T-helper 2 cell treated with Interferon-gamma antibody and Interleukin-4, amounts not matched to agents 100 ng/mL and 5 ng/mL, for 36 hours (primary cell): ENCODE results near the gene C17orf114.

ENCODE experiments used
- intact Hi-C: fragments of 100-400 bp; cut with micrococcal nuclease; formaldehyde crosslinking; loops from one replicate; pipeline ENCODE4 v1.15.1; 2023

The C17orf114 gene

DNA sequence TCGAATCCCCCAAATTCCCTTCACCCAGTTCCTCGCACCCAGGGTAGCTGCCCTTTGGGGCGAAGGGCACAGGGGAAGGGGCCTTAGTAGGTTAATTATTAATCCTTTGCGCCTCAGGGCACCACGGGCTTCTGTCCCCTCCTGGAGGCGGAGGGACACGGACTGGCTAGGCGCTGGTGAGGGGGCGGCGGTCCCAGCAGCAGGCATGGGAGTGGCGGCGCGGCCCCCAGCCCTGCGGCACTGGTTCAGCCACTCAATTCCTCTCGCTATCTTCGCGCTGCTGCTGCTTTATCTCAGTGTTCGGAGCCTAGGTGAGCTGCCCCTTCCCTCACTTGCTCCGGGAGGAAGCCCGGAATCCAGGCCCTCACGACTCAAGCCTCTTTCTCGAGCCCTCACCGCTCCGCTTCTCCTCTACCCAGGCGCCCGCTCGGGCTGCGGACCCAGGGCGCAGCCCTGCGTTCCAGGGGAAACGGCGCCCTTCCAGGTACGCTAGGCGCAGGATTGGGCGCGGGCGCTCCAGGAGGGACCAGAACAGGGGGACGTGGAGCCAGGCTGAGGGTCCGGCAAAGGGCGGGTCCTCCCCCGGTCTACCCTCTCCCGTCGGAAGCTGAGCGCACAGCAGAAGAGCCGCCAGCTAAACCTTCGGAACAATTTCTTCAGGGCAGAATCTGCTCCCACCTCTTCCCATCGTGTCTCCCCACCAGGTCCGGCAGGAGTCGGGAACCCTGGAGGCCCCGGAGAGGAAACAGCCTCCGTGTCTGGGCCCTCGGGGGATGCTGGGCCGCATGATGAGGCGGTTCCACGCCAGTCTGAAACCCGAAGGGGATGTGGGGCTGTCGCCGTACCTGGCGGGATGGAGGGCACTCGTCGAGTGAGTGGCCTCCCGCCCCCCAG, 13.1 kb downstream of the C17orf114 start, which contains the start of gene GLTPD2:
Gene GLTPD2 (plus strand): TSS at position 158 of the 894 bp plus-strand sequence. CDS start 48 bp downstream, at position 206.
- intact Hi-C loops = loop anchor here (10.0 kb wide), 1 partner anchor 144 kb away; the partner anchor contains the start of gene ALOX15

DNA sequence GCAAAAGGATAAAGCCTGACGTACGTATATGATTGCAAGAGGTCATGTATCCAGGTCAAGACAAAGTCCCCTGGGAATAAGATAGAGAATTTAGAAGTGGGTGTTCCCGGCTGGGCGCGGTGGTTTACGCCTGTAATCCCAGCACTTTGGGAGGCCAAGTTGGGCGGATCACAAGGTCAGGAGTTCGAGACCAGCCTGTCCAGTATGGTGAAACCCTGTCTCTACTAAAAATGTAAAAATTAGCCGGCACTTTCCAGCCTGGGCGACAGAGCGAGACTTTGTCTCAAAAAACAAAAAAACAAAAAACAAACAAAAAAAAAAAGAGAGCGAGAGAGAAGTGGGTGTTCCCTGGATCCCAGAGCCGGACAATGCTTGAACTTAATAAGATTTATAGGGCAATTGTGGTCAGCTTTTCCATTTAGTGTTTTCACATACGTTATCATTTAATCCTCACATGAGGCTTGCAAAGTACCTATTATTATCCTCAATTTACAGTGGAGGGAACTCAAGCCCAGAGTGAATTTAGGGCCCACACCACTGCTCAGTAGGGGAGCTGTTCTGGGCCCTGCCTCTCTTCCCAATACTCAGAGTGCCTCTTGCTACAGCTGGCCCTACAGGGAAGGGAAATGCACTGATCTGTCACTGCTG, 13.8 kb downstream of the C17orf114 start:
- intact Hi-C loops = loop anchor here (10.0 kb wide), 1 partner anchor 143 kb away; the partner anchor contains the start of gene ALOX15

DNA sequence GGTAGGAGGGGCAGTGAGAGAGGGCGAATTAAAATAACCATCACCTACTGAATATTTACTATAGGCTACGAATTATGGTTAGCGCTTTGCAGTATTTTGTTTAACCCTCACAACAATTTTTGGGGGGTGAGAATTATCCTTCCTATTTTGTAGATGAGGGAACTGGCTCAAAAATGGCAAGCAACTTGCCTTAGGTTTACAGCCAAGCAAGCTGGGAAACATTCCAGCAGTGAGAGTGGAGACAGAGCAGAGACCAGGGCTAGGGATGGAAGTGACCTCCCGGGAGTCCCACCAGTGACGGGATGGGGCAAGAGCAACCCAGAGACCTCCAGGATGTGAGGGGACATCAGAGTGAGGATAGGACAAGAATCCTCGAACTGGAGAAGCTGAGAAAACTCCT, 15.6 kb downstream of the C17orf114 start:
- intact Hi-C loops = loop anchor here (2.0 to 10.0 kb wide), 2 partner anchors 102 to 142 kb away; partner anchors contain the start of gene ALOX15

DNA sequence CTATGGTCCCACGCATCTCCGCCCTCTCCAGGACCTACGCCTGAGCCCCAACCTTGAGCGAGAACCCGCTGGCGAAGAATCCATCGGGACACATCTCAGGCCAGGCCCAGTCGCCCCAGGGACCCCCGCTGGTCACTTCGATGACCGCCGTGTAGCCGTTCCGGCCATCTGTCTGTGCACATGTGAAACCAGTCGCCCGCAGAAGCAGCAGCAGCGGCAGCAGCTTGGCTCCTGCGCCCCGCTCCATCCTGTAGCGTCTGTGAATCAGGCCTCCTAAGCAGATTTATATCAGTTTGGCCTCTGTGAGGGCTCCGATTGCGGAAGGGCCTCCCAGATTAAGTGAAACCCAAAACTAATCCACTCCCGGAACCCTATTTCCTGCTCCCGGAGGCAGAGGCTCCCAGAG, 16.0 kb downstream of the C17orf114 start, which contains the start of gene VMO1:
Gene VMO1 (minus strand): TSS at position 259 of the 406 bp plus-strand sequence. CDS start 12 bp downstream, at position 247.
- intact Hi-C loops = loop anchor here (2.0 to 10.0 kb wide), 2 partner anchors 103 to 141 kb away; partner anchors contain the start of gene ALOX15

DNA sequence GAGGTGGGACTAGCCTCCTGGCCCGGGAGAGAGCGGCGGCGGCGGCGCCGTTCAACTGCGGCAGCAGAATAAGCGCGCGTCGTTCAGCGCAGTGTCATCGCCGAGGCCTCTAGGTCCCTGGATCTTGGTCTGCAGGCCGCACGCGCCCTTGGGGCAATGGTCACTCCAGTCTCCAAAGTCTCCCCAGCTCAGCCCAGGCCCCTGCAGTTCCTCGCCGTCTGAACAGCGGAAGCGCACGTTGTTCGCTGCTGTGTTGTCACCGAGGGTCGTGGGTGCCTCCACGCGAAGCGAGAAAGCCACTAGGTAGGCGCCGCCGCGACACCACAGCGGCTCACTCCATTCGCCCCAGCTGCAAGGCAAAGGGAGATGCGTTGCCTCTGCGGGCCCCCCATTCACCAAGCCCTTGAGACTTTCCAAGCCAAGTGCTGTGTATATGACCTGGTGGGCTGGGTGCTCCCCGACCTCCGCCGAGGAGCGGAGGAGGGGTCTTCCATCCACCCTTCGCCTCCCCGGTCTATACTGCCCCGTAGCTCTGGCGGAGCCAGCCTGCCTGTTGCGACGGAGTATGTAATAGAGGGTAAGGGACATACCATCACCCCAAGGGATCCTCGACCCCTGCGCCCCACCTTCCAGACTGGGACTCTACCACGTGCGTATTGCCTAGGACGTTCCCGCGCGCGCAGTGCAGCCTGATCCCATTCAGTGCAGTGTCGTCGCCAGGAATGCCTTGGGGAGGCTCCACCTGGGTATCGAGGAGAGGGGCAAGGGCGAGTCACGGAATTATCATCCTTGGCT, 16.6 kb downstream of the C17orf114 start:
- intact Hi-C loops = loop anchor here (2.0 to 10.0 kb wide), 2 partner anchors 103 to 141 kb away; partner anchors contain the start of gene ALOX15

DNA sequence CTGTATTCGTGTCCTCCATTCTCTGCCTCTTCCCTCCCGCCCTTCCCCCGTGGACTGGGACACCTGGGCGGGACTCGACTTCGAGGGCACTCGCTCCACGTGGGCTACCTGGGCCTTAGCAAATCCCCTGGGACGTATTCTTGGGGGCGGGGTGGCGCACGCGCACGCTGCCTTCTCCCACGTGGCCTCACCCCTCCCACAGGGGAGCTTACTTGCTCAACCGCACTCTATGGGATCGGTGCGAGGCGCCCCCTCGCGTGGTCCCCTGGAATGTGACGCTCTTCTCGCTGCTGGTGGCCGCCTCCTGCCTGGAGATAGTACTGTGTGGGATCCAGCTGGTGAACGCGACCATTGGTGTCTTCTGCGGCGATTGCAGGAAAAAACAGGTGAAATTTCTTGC, 19.5 kb downstream of the C17orf114 start:
- intact Hi-C loops = loop anchor here (10.0 kb wide), 1 partner anchor 138 kb away; the partner anchor contains the start of gene ALOX15

DNA sequence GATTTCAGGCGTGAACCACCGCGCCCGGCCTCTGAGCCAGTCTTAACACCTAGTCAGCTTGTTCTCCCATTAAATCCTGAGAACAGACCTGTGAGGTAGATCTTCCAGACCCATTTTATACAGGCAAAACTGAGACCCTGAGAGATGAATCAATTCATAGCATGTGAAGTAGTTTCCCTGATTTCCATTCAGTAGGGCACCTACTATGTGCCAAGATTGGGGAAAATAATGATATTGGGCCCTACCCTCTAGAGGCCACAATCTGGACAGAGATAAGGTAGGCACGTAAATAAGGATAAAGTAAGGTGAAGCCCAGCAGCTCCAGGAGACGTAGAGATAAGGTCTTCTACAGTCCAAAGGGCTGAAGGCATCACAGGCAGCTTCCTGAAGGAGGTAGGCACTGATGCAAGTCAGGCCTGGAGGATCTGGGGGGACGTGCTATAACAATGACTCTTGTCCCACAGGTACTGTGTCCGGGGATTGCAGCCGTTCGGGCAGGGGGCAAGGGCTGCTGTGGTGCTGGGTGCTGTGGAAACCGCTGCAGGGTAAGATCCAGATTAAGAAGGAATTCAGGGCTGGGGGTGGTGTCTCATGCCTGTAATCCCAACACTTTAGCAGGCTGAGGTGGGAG, 21.7 kb downstream of the C17orf114 start:
- intact Hi-C loops = loop anchor here (10.0 kb wide), 1 partner anchor 136 kb away; the partner anchor contains the start of gene ALOX15

DNA sequence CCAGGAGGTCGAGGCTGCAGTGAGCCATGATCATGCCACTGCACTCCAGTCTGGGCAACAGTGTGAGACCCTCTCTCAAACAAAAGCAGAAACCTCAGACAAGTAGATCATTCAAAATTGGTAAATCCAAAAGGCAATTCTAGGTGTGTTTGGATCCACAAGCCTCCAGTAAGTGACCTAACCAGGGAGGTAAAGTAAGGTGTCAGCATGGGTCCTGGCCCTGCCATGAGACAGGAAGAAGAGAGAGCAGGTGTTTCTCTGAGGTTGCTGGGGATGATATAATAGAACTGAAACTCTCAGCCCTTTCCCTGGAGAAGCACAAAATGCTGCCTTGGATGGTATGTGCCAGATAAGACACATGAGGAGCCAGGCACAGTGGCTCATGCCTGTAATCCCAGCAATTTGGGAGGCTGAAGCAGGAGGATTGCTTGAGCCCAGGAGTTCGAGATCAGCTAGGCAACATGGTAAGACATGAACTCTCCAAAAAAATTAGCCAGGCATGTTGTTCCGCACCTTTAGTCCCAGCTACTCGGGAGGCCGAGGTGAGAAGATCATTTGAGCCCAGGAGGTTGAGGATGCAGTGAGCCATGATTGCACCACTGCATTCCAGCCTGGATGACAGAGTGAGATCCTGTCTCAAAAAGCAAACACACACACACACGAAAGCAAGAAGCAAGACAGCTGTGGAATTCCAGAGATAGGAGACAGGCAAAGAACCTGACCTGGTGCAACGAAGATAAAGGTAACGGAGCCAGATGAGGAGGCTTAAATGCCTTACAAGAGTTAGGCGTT, 24.0 kb downstream of the C17orf114 start:
- intact Hi-C loops = no loop called here

DNA sequence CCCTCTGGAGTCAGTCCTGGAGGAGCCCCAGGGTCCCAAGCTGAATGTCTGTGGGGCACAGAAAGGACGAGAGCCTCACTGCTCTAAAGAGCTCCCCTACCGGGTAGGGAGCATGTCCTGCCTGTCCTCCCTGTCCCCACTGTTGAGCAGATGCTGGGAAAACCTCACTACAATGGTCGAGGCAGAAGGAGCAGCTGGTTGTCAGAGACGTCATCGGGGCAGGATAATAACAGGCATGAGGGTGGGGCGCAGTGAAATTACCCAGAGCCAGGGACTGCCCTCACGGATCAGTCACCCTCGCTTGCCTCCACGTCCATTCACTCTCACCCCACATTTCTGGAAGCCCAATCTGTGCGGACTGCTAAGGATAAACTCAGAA, 29.9 kb downstream of the C17orf114 start:
- intact Hi-C loops = no loop called here

DNA sequence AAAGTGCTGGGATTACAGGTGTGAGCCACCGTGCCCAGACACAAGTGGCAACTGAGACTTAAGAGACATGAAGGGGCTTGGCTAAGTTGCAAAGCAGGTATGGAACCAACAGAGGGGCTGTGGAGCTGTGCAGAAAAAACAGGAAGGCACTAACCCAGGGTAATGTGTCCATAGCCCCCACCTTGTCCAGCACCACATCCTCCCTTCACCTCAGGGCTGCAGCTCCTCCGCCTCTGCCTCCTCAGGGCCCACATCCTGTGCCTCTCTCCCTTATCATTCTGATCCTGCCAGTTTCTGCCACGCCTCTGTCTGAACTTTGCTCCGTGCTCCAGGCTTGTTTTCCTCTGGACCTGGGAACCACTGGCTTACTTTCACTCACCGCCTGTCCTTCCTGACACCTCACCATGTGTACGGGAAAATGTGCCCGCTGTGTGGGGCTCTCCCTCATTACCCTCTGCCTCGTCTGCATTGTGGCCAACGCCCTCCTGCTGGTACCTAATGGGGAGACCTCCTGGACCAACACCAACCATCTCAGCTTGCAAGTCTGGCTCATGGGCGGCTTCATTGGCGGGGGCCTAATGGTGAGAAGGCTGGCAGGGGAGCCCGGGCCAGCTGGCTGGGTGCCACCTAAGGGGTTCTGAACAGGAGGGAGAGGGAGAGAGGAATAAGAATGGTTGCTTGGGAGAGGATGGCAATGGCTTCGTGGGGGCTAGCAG, 30.5 kb downstream of the C17orf114 start, which contains the start of gene TM4SF5:
Gene TM4SF5 (plus strand): TSS at position 368 of the 716 bp plus-strand sequence. CDS start 37 bp downstream, at position 405.
- intact Hi-C loops = no loop called here

DNA sequence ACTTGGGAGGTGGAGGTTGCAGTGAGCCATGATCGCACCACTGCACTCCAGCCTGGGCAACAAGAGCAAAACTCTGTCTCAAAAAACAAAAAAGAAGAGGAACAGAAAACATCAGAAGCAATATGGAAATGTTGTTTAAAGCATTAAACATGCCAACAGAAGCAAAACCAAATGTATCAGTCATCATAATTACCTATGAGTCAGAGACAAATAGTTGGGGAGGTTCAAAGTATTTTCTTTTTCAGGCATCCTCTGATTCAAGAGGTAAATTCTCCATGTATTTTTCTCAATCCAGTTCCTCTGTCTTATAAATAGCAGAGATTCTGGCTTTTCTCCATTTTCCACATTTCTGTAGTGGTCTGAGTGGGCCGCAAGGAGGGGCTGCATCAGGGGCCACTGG, 32.5 kb downstream of the C17orf114 start:
- intact Hi-C loops = no loop called here

DNA sequence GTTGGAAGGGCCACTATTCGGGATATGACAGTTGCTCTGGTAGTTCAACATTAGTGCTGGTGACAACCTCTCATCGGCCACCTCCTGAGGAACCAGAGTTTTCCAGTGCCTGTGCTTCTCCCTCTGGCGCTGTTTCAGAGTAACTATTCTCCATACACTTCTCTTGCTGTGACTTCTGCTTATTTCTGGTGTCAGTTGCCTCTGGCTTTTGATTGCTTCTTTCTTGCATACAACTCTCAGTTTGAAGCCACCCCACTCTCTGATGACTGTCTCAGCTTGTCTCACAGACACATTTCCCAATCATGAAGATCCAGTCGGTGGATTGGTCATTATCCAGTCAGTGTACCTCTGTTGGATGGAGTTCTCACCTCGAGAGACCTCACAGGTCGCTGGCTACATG, 33.8 kb downstream of the C17orf114 start:
- intact Hi-C loops = no loop called here

DNA sequence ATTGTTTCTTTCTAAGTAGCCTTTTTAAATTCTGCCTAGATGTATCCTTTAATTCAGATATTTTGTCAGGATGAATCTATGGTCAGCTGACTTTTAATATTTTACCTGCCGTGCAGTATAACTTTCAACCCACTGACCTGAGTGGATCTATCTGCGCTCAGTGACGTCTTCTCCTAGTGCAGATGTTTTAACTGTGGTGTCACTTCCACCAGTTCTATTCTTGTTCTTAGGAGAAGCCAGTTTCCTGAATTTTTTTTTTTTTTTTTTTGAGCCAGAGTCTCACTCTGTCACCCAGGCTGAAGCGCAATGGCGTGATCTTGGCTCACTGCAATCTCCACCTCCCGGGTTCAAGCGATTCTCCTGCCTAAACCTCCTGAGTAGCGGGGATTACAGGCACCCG, 35.4 kb downstream of the C17orf114 start:
- intact Hi-C loops = no loop called here

DNA sequence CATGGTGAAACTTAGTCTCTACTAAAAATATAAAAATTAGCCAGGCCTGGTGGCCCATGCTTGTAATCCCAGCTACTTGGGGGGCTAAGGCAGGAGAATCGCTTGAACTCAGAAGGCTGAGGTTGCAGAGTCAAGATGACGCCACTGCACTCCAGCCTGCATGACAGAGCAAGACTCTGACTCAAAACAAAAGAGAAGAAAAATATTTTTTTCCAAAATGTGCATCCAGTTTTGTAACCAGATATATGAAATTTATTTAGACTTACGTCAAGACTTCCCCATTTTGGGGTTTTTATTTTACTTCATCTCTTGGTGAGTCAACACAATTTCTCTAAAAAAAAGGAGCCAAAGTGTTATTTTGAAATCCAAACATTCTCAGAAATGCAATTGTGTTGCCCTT, 35.9 kb downstream of the C17orf114 start:
- intact Hi-C loops = no loop called here

DNA sequence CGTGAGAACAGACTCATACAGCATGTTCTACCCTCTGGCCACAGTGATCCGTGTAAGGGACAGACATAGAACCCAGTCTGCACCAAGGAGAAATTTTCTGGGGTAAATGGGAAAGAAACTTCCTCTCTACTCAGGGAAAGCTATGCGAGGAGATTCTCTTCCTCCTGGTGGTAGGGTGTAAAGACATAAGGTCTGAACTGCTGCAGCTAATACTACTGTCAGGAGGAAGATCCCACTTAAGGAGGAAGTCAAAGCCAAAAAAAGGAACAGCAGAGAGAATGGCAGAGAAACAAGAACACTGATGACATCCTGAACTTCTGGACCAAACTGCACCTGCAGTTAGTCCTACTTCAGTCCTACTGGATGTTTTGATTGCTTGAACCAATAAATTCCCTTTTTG, 37.5 kb downstream of the C17orf114 start:
- intact Hi-C loops = no loop called here

DNA sequence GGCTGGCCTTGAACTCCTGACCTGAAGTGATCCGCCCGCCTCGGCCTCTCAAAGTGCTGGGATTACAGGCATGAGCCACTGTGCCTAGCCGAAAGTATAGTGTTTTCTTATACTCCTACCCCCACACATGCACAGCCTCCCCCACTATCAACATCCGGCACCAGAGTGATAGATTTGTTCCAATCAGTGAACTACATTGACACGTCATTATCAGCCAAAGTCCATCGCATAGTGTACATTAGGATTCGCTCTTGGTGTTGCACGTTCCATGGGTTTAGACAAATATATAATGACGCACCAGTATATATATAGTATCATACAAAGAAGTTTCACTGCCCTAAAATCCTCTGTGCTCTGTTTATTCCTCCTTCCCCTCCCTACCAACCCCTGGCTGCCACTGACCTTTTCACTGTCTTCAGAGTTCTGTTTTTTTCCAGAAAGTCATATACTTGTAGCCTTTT, 42.3 kb downstream of the C17orf114 start:
- intact Hi-C loops = no loop called here

DNA sequence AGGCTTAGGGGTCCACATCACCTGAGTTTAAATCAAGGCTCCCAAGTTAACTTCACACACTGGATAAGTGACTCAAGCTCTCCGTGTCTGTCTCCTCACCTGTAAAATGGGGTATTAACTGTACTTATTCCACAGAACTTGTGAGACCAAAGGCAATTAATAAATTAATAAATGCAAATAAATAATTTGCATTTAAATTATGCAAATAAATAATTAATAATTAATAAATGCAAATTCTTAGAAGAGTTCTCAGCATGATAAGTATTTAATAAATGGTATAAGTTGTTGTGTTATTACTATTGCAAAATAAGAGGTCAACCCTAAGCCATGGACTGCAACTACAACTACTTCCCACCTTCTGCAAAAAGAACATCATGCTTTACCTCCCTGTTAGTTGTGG, 48.7 kb downstream of the C17orf114 start:
- intact Hi-C loops = no loop called here

DNA sequence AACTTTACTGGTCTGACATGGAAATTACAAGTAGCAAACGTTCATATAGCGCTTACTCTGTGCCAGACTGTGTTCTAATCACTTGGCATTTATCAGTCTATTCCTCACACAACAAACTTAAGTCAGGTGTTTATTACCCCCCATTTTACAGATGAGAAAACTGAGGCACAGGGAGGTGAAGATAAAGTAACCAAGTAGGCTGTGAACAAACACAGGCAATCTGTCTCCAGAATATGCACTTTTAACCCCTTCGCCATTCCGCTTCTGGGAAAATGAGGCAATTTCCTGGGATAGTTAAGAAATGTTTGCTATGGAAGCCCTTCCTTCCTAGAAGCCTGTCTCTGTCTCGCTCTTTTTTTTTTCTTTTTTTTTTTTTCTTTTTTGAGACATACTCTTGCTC, 50.2 kb downstream of the C17orf114 start:
- intact Hi-C loops = no loop called here
